ENCODE data around the gene TPST2. TPM values are rescaled to one million over a fixed set of nuclear protein-coding genes. Genes with fewer than 3 reads are reported as not detected.

Gene TPST2
- 48.4 and 49.4 TPM in 2 replicates for total RNA-seq
- 121 and 137 TPM in 2 replicates for polyA plus RNA-seq
- polyA plus RNA-seq (2011; cell fraction: cytosol; rRNA removed): 62.1 and 76.6 TPM in 2 replicates
- polyA plus RNA-seq (2011; cell fraction: nucleus; rRNA removed): 57.8 and 61.9 TPM in 2 replicates
- 29.7 and 39.1 TPM in 2 replicates for polyA plus RNA-seq (2012)
- polyA minus RNA-seq: 73.8 and 99.0 TPM in 2 replicates
- polyA minus RNA-seq (2011; cell fraction: cytosol; rRNA and poly(A)+ RNA removed): 7.9 TPM
- 57.6 and 61.9 TPM in 2 replicates for polyA minus RNA-seq (2011; cell fraction: nucleus; rRNA and poly(A)+ RNA removed)
- percentile 70 among the genes with signal in this experiment for Bru-seq, nascent RNA
- percentile 81 among the genes with signal in this experiment for BruChase-seq, experiment 1, labeled RNA remaining after a 6-hour chase
- percentile 74 among the genes with signal in this experiment for BruChase-seq, experiment 2, labeled RNA remaining after a 2-hour chase
- long read RNA-seq, full-length matches to known transcripts: 148 of 184 reads
- long read RNA-seq, partial matches to known transcripts: 16 of 184 reads
- long read RNA-seq, other reads (novel, unspliced or antisense): 20 of 184 reads

- peaks cover 2 to 7% of the 10 kb centered on the region in 2 experiments for H3K27me3 ChIP-seq (ENCODE audit: control insufficient read depth in 2 of 2, insufficient read depth in 2 of 2, low read length in 2 of 2)
- intact Hi-C loops (cut with micrococcal nuclease) (loop anchor here (2.0 kb wide), 1 partner anchor 37 kb away; no protein-coding TSS in a partner anchor), dilution Hi-C loops (cut with MboI; ENCODE audit: extremely low pct_ligation_motif_present, low sequenced_read_pairs) (no loop called here)
- peaks cover 20% of the 10 kb centered on the region for H3K79me2 ChIP-seq (ENCODE audit: control insufficient read depth, insufficient read depth, low read length)
- H3K9me1 ChIP-seq (replicated peaks; ENCODE audit: control insufficient read depth, extremely low read depth, insufficient read depth, low read length): no peaks in the 10 kb centered on the region
- H3K4me2 ChIP-seq (ENCODE audit: insufficient read depth, low read length): peak within 1 kb of the TSS; percentile 84
- DNase-seq (ENCODE audit: low read depth, low spot score): peak; percentile 76
- H3K9ac ChIP-seq (replicated peaks; ENCODE audit: extremely low read depth, insufficient read depth, low read length): peak within 1 kb of the TSS; percentile 70
- H3K9me3 ChIP-seq (replicated peaks; ENCODE audit: control insufficient read depth, insufficient read depth, low read length): no peaks in the 10 kb centered on the region
- ChIA-PET CTCF (interaction anchor here (1.0 to 1.1 kb wide), 2 partner anchors 11 to 14 kb away, joined by 3 read pairs; no protein-coding TSS in a partner anchor), POLR2A (no interaction called here)
- H3K27ac ChIP-seq (ENCODE audit: insufficient read depth, low read depth, low read length): peak within 1 kb of the TSS; percentile 60
- no peaks in the 10 kb centered on the region for H3K36me3 ChIP-seq (ENCODE audit: control insufficient read depth in 2 of 2, extremely low read depth in 1 of 2, insufficient read depth in 2 of 2, low read length in 2 of 2)
- peaks cover 36% of the 10 kb centered on the region for H3K4me1 ChIP-seq (ENCODE audit: control insufficient read depth, extremely low read depth, insufficient read depth, low read length)
- BruUV-seq (replicated peaks): no TSS peak
- H4K20me1 ChIP-seq (replicated peaks; ENCODE audit: control insufficient read depth, extremely low read depth, insufficient read depth, low read length): no peaks in the 10 kb centered on the region
- TF ChIP-seq EZH2 (IDR thresholded peaks at IDR 0.05; ENCODE audit: borderline replicate concordance, low read depth, low read length, severe bottlenecking): no peak
- TF ChIP-seq POLR2AphosphoS5 (IDR thresholded peaks at IDR 0.05; ENCODE audit: insufficient read depth, low read depth, low read length): peak; percentile 76
- no peak for TF ChIP-seq GATA2 (IDR thresholded peaks at IDR 0.05; ENCODE audit: insufficient read depth, insufficient read length, low read depth, low read length)
- no peak for TF ChIP-seq MAX (IDR thresholded peaks at IDR 0.05; ENCODE audit: insufficient read depth, insufficient read length)
- no peak for TF ChIP-seq FOS (IDR thresholded peaks at IDR 0.05; ENCODE audit: borderline replicate concordance, insufficient read depth, low read length)
- no peak for TF ChIP-seq MYC (IDR thresholded peaks at IDR 0.05; ENCODE audit: low read depth, low read length)
- TF ChIP-seq POLR2A (IDR thresholded peaks at IDR 0.05; ENCODE audit: low read depth, low read length): peak; percentile 60
- no peak for TF ChIP-seq JUN (IDR thresholded peaks at IDR 0.05; ENCODE audit: borderline replicate concordance, insufficient read depth, insufficient read length, low read depth)
- TF ChIP-seq, protein P1, sequence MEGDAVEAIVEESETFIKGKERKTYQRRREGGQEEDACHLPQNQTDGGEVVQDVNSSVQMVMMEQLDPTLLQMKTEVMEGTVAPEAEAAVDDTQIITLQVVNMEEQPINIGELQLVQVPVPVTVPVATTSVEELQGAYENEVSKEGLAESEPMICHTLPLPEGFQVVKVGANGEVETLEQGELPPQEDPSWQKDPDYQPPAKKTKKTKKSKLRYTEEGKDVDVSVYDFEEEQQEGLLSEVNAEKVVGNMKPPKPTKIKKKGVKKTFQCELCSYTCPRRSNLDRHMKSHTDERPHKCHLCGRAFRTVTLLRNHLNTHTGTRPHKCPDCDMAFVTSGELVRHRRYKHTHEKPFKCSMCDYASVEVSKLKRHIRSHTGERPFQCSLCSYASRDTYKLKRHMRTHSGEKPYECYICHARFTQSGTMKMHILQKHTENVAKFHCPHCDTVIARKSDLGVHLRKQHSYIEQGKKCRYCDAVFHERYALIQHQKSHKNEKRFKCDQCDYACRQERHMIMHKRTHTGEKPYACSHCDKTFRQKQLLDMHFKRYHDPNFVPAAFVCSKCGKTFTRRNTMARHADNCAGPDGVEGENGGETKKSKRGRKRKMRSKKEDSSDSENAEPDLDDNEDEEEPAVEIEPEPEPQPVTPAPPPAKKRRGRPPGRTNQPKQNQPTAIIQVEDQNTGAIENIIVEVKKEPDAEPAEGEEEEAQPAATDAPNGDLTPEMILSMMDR (IDR thresholded peaks at IDR 0.05; ENCODE audit: extremely low read depth in 1 of 2, insufficient read depth in 1 of 2, low read depth in 1 of 2, low read length in 2 of 2): no peak
- peak within 1 kb of the TSS; percentile 80 for H2AFZ ChIP-seq (ENCODE audit: low read depth, low read length)
- peak; percentile 12 for FAIRE-seq
- H3K4me3 ChIP-seq (replicated peaks in 1 of 3; ENCODE audit: insufficient read depth in 1 of 3, low read depth in 1 of 3, low read length in 3 of 3): peak within 1 kb of the TSS; percentile 79 to 93 (median 82)
These were observed at the start of gene TPST2 for GRCh38 chr22:26589845-26590736. TPST2 (minus strand) TSS chr22:26590132; CDS start chr22:26541630, 48,502 bp downstream.
